LNCAP (cell line): ENCODE measurements around the gene RNASEH2B.

ENCODE experiments used
- CTCF ChIP-seq: fragments of 450-650 bp; IDR thresholded peaks from 2 replicates; pipeline ENCODE4 v1.5.1; 2017; ENCODE audit warnings: mild to moderate bottlenecking

The RNASEH2B gene

GRCh38 chr13:50914848-50915247, 5.3 kb downstream of the RNASEH2B start:
- TF ChIP-seq CTCF, result no peak

DNA sequence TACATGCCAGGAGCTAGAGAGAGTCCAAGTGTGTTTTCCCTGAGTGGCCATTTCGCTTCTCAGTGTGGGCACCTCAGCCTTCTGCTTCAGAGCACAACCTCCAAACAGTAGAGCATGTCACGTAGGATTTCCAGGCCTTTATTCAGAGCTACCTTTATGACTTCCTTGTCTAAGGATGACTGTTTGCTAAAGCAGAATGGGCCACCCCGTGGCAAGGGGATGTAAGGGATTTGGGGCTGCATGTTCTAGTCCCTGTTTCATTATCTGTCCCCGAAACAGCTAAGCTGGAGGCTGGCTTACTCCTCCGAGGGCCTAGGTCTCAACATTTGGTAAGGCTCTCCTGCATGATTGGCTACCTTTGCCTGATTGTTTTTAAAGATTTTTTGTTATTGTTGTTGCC, 6.0 kb downstream of the RNASEH2B start:
- TF ChIP-seq CTCF, result no peak

GRCh38 chr13:50916701-50917184, 7.2 kb downstream of the RNASEH2B start:
- no peak for TF ChIP-seq CTCF

GRCh38 chr13:50917572-50917971, 8.0 kb downstream of the RNASEH2B start:
- TF ChIP-seq CTCF, result no peak

- TF ChIP-seq CTCF, result no peak
Observed at GRCh38 chr13:50918567-50918966, 9.0 kb downstream of the RNASEH2B start.

DNA sequence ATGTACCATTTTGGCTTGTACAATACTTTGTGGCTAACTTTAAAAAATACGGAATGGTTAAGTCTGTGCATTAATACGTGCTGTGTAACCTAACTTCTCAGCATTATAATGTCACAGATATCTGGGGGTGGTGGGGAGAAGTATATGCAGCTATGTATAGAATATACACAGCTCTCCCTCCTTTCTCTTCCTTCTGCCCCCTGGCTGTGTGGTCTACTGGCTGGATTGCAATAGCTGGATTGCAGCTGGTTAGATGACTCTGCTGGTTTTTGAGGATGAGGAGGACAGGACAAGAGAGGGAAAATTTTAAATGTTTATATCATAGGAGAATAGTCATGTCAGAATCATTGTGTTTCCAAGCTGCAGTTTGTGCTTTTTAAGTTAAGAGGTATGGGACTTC, 9.7 kb downstream of the RNASEH2B start:
- no peak for TF ChIP-seq CTCF

DNA sequence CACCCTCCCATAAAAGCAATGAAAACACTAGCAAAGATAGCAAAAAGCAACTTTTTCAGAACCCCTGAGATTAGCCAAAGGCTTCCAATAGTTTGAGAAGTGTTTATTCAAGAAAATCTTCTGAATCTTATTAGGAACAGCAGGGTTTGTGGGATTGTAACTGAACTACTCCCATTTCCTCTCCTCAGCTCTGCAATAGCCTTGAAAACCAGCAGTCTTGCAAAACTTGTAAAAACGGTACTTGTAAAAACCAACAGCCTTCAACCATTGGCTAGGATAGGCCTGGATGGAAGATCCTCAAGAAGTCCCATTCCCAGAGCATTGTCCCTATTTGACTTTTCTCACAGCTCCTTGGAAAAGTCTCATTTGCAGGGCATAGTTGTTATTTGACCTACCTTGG, 12.1 kb downstream of the RNASEH2B start:
- no peak for TF ChIP-seq CTCF

DNA sequence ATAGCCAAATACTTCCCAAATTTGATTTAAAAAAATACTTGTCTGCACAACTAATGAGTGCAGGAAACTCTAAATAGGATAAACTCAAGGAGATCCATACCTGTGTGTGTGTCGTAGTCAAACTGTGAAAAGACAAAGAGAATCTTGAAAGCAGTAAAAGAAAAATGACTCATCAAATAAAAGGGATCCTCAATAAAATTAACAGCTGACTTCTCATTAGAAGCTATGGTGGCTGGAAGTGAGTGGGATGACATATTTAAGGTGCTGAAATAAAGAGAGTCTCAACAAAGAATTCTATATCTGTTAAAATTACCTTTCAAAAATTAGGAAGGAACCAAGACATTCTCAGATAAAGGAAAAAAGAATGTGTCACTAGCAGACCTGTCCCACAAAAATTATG, 13.7 kb downstream of the RNASEH2B start:
- no peak for TF ChIP-seq CTCF
